Midbrain (tissue), 1 donor: ENCODE data around the gene SLC16A8.
"Not testable (repeated sequence)": the region's sequence is repeated elsewhere in the genome, so short reads cannot be mapped to it uniquely, and the experiment has no call there.

Experiments
- DNase-seq: peaks from one replicate; lab custom pipeline; 2025; lab: John Stamatoyannopoulos, UW

SLC16A8 gene

DNA sequence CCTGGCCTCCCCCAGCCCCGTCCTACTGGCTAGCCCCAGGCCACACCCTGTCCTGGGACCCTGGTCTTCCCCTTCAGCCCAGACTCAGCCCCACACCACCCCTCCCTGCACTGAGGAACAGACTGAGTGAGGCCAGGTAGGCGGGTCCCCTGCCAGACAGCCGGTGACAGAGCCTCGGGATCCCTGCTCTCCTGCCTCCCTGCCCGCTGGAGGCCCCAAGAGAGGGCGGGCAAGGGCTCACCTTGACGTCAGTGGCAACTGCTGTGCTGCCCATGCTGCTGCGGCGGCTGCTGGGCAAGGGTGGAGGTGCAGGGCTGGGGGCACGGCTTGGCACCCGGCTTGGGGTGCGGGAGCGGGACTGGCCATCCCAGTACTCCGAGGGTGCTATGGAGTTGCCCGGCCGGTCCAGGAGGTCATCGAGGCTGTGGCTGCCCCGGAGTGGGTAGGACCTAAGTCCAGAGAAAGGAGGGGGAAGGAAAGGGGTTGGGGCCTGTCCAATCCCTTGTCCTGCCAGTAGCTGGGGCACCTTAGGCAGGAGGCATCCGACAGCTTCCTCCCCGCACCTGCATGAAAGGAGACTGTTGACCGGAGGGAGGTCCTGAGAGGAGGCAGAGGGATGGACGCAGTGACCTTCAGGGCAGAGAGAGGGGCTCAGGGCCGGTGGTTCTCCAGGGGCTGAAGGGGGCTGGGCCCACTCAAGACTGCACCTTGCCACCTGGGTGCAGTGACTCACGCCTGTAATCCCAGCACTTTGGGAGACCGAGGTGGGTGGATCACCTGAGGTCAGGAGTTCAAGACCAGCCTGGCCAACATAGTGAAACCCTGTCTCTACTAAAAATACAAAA, 2.2 kb upstream of the SLC16A8 start:
- DNase-seq: no peak

DNA sequence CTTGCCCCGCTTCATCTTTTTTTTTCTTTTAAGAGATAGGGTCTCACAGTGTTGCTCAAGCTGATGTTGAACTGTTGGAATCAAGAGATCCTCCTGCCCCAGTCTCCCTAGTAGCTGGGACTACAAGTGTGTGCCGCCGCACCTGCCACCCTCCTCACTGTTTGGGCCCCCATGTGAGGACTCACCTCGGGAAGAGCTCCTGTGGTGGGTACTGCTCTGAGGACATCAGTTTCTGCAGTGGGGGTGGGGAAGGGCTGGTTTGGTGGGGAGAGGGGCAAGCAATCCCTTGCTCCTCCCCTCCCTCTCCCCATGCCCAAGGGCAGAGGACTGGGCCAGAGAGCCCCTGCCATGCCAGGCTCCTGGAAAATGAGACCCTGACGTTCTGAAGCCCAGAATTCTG, 1.5 kb upstream of the SLC16A8 start:
- DNase-seq: no peak

DNA sequence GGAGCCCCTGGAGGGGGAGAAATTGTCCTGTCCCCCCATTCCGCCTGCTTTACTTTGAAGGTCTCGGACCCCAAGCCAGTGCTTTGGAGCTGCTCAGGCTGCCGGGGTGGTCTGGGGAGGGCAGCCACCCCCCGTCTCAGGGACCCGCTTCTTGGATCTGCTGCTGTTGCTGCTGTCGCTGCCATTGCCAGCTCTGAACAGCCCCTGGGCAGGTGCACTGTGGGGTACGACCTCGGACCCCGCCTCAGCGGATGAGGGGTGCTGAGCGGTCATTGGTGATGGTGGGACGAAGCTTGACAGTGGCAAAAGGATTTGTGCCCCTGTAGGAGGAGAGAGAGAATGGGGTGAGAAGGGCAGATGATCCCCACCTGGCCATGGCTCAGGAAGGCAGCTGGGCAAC, 1.1 kb upstream of the SLC16A8 start:
- DNase-seq: no peak

DNA sequence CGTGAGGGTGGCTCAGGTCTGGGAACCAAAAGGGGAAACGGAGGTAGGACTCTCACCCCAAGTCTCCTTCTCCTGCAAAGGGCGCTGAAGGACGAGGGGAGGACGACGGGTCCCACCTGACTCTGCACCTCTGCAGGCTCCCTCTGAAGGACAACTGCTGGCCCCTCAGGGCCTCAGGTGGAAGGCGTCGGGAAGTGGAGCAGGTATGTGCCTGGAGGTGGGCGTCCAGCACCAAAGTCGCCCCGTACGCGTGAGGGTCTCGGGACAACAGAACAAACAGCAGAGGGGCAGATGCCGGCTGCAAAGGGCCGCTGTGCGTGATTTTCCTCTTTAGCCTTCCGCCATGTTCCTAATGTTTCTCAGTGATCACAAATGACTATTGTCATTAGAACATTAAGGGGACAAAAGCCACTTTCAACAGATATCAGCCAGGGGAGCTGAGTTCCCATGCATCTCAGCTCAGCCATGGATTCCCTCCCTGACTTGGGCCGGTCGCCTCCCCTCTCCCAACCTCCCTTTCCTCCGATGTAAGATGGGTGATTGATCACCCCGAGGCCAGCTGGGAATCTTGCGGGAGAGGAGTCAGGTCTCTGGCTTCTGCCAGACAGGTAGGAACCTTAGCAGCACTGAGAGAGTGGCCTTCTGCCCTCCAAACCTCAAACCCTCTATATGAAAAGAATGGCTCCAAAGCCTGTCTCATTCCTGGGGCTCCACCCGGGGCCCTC, 836 bp downstream of the SLC16A8 start:
- DNase-seq: no peak

DNA sequence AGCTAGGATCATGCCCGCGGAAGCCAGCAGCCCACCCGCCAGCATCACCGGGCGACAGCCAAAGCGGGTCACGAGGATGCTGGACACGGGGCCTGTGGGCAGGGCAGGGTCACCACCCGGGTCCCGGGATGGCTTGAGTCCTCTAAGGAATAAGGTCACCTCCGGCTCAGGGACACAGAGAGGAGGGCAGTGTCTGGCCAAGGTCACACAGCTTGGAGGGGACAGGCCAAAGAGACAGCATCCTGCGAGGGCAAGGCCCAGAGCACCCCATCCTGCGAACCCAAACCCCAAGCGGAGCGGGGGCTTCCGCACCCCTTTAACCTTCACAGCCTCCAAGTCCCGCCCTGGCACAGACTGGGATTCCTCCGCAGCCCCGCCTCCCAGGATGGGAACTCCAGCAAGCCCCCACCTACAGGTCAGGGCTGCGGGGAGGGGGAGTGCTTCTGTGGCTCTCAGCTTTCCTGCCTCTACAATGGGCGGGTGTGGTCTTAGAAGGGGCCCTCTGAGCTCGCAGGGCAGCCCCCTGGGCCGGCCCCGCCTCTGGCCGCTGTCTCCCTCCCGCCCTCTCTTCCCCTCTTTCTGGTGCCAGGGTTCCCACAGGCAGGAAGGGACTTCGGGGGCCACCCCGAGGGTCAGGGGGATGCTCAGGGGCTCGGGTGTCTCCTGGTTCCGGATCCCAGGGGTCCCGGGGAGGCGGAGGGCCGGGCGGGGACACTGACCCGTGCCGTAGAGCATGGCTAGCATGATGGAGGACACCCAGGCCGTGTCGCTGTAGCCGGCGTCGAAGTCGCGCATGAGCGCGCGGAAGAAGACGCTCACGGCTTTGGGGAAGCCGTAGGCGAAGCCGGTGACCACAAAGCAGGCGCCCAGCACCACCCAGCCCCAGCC, 1.8 kb downstream of the SLC16A8 start:
- no peak for DNase-seq

DNA sequence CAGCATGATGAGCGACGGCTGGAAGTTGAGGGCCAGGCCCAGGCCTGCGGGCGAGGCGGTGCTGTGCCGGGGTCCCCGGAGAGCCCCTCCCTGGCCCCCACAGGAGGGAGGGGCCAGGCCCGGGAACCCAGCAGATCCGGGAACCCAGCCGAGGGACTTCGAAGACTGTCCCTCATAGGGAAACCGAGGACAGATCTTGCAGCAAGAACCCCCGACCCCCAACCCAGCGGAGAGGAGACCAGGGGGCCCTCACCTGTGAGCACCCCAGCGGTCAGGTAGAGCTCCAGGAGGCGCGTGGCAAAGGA, 2.4 kb downstream of the SLC16A8 start:
- no peak for DNase-seq

DNA sequence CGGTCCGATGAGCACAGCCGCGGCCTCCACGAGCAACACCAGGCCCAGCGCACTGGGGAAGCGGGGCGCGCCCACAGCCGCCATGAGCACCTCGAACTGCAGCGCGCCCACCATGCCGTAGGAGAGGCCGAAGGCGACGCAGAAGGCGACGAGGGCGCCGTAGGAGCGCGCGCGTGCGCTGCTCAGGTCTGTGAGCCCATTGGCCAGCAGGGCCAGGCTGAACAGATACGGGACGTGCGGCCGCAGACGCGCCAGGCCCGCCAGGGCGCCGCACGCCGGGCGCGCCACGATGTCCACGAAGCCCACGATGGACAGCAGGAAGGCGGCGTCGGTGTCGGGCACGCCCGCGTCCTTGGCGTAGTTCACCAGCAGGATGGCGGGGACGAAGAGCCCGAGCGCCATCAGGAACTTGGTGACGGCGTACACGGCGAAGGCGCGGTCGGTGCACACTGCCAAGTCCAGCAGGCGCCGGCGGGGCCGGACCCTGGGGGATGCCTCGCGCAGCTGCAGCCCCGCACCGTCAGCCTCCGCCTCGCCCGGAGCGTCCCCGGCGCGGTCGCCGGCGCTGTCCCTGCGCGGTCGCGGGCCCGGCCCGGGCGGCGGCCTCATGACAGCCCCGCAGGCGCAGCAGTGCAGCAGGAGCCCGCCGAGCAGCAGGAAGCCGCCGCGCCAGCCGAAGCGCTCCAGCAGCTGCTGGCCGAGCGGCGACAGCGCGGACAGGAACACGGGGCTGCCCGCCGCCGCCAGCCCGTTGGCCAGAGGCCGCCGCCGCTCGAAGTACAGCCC, 2.9 kb downstream of the SLC16A8 start:
- no peak for DNase-seq

DNA sequence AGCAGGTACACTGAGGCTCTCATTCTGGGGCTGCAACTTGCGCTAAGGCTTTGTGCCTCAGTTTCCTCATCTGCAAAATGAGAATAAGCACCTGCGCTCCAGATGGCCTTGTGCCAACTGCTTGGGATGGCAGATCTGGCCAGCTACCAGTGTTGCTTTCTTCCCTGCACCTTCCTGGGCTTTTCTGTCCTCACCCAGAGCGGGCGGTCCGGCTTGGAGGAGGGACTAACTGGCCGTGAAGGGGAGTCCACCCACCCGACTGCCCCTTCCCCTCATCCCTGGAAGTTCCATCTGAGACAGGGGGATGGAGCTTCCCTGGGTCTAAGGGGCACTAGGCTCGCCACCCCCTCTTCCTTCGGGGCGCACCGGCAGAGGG, 3.5 kb downstream of the SLC16A8 start:
- no peak for DNase-seq

DNA sequence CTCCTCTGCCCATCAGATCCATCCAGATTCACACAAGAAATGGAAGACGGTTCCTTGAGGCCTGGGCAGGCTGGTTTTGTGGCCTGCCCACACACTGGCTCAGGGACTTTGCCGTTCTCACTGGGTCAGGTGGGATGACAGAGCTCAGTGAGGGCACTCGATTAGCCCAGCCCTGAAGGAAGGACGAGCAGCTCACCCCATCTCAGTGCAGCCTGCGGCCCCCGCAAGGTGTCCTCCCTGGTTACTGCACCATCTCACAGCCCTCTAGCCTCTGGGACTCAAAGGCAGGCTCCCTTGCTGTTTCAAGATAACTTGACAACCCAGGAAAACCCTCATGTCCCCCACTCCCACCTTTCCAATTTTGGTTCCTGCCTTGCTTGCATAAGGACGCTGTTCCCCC, 4.2 kb downstream of the SLC16A8 start:
- DNase-seq: no peak

DNA sequence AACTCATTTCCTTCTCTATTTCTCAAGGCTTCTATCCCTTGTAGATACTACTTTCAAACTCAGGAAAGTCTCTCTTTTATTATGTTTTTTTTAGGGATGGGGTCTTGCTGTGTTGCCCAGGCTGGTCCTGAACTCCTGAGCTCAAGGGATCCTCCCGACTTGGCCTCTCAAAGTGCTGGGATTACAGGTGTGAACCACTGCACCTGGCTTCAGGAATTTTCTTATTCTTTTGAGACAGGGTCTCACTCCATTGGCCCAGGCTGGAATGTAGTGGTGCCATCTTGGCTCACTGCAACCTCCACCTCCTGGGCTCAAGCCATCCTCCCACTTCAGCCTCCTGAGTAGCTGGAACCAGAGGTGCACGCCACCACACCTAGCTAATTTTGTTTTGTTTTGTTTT, 4.8 kb downstream of the SLC16A8 start:
- not testable (repeated sequence) for DNase-seq

DNA sequence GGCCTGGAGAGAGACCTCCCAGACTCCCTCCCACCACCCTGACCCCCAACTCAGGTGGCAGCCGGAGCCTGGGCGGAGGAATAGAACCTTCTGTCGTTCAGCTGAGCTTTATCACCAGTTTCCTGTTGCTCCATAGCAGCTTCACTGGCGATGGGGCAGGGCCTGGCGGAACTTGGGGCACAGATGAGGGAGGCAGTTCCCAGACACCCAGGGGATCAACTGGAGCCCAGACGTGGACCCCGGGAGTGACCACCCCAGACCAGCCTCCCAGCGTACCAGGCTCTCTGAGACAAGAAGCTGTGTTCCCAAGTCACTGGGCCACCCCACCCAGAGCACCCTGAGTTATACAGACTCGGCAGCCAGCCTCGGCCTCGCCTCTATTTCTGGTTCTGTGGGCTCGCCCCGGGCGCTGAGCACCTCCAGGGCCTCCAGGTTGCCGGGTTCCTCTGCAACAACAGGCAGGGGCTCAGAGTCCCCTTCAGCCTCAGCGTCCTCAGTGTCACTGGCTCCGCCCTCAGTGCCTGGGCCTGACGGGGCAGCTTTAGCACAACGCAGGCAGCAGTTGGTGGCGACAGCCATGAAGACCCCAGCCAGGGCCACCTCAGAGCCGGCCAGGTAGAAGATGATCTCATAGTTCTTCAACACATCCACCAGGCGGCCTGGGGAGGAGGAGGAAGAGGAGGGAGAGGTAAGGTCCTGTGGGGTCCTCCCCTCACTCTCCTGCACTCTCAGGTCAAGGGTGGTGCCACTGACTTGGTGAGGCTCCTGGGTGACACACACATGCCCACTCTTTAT, 5.7 kb downstream of the SLC16A8 start:
- DNase-seq: no peak

DNA sequence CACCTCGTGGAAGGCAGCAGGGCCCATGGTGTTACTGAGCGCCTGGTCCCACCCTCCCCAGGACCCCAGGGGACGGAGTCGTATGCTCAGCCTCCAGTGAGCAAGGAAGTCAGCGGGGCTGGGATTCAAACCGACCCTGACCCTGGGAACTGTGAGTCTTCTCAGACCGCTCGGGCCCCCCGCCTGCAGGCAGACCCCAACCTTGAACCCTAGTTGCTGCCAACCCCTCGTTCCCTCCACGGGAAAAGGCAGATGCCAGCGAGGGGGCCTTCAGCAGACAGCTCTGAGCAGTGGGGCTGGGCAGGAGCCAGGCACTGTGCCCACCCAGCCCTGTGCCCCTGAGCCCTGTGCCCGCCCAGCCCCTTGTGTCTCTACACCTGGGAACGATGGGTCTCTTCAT, 6.4 kb downstream of the SLC16A8 start:
- no peak for DNase-seq

DNA sequence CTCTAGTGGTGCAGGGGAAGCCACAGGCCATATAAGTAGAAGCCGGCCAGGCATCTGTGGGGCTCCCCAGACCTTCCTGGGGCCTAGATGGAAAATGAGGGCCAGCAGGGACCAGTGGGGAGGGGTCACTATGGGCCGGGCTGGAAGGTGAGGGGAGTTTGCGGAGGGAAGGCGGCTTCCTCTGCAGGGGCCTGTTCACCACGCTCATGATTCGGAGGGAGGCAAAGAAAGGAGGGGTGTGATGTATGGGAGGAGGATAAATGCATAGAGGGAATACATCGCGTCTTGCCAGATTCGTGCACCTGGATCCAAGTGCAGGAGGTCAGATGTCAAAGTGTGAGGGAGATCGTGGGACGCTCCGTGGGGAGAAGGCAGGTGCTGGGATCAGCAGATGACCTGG, 6.9 kb downstream of the SLC16A8 start:
- no peak for DNase-seq

DNA sequence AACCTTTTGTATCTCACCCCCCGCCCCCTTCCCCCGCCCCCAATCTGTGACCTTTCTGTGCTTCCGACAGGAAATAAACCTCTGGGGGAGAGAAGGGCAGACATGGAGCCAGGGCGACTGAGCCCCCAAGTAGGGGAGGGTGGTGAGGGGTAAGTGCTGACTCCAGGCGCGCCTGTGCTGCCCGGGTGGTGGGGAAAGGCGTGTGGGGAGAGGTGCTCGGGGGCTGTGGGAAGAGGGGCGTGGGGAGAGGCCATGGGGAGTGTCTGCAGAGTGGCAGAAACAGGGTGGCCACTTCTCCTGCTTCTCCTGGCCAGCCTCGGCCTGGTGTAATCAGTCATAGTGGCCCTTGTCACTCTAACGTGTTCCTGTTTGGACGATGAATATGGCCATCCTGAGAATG, 8.0 kb downstream of the SLC16A8 start:
- DNase-seq: no peak

DNA sequence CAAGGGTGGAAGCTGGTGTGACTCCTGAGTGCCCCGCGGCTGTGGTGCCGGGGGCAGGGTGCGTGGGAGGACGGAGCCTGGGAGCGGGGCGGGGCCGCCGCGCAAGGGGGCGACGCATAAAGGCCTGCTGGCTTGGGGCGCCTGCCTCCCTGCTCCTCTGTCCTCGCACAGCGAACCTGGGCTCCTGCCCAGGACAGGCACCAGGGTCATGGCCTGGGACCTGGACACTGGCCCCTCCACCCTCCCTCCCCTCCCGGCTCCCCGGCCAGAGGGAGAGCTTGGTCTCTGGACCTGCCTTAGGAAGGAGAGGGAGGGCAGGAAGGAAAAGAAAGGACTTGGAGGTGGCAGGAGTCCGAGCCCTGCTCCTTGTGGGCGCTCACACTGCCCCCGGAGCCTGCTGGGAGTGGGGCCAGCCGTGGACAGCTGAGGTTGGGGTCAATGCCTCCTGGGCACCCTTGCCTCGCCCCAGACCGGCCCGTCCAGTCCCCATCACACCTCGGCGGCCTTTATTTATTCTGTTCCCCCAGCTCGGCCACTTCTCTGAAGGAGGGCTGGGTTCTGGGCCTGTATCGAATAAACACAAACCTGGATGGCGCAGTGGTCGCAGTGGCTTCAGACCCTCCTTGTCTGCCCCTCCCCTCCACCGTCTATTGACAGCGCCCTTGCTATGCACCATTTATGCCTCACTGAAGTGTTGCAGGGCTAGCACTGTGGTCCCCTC, 8.7 kb downstream of the SLC16A8 start:
- no peak for DNase-seq

DNA sequence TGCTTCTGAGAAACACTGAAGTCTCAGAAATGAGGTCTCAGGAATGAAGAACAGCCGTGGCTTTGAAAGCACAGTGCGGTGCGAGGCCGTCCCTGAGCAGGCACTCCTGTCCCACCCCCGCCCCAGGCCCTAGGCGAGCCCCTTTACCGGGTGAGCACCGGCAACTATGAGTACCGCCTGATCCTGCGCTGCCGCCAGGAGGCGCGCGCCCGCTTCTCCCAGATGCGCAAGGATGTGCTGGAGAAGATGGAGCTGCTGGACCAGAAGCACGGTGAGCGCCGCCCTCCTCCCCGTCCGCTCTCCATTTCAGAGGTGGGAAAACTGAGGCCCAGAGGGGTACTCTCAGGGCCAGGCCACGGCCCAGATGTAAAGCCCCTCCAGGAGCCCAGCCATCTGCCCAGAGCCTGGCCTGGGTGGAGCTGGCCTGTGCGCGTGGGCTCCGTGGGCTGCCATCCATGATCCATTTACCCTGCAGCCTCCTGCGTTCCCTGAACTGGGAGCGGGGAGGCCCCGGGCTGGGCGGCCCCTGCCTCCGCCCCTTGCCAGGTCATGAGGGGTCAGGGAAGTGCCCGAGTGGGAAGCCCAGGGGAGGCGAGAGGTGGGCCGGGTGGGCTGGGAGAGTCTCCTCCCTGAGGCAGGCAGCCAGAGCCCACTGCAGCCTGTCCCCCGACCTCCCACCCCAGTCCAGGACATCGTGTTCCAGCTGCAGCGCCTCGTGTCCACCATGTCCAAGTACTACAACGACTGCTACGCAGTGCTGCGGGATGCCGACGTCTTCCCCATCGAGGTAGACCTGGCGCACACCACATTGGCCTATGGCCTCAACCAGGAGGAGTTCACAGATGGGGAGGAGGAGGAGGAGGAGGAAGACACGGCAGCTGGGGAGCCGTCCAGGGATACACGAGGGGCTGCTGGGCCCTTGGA, 9.5 kb downstream of the SLC16A8 start:
- DNase-seq: no peak

DNA sequence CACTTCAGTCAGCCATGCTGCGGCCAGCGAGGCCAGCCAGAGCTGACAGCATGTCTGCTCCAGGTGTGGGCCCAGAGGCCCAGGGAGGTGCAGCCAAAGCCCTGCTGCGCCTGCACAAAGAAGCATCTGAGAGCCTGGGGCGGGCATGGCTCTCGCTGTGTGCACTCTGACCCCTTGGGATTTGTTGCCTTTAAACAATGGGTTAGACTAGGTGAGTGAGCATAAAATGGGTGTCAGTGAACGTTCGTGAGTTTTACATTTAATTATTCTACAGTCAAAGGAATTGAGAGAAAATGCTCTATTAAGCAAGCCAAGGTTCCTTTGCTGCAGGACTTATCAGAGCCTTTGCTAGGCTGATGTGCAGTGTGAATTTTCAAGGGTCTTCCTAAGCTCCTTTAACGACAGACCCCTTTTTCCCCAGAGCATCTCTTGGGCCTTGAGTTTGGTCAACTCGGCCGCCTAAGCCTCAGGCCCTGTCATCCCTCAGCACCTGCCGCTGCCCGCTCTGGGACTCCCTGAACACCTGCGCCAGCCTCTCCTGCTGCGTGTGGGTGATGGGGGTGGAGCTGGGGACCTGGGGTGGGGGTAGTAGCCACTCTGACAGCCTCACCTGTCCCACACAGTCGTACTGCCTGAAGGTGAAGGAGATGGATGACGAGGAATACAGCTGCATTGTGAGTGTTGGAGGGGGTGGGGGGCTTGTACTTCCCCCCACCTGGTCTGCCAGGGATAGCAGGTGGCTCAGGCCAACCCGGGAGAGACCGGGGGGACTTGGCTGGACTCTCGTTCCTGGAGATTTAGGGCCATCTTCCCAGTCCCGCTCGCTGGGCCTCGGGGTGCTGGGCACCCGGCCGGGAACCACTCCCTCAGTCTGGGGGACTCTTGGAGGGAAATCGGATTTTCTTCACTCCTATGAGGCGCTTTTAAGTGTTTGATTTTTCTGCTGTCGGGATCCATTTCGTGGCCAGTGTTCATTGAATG, 10.5 kb downstream of the SLC16A8 start:
- no peak for DNase-seq
